HG03139 (cell line): ENCODE results near the gene HDAC4.

Experiments
- ATAC-seq: cut with Tn5 transposase; IDR thresholded peaks from one replicate; pipeline ENCODE4 v1.9.1; 2021; ENCODE audit not compliant: unreplicated experiment

The HDAC4 gene

GRCh38 chr2:239148495-239149200 is 252.2 kb downstream of the HDAC4 start:
- no peak for ATAC-seq

- no peak for ATAC-seq
These were observed 253.4 kb downstream of the HDAC4 start for GRCh38 chr2:239147376-239147775.

GRCh38 chr2:239146741-239147181 is 254.1 kb downstream of the HDAC4 start:
- ATAC-seq, result no peak

GRCh38 chr2:239146011-239146641 is 254.7 kb downstream of the HDAC4 start:
- no peak for ATAC-seq

GRCh38 chr2:239145601-239146000 is 255.2 kb downstream of the HDAC4 start:
- no peak for ATAC-seq

- ATAC-seq, result no peak
These were observed 255.7 kb downstream of the HDAC4 start for GRCh38 chr2:239145106-239145505.

GRCh38 chr2:239144713-239144999 is 256.2 kb downstream of the HDAC4 start:
- ATAC-seq, result no peak

GRCh38 chr2:239143858-239144712 is 256.7 kb downstream of the HDAC4 start:
- ATAC-seq, result no peak

- ATAC-seq, result no peak
These were observed 258.0 kb downstream of the HDAC4 start for GRCh38 chr2:239142806-239143205.

GRCh38 chr2:239142296-239142695 is 258.5 kb downstream of the HDAC4 start:
- no peak for ATAC-seq

GRCh38 chr2:239141021-239141760 is 259.6 kb downstream of the HDAC4 start:
- ATAC-seq, result no peak

GRCh38 chr2:239140346-239141020 is 260.3 kb downstream of the HDAC4 start:
- no peak for ATAC-seq

- no peak for ATAC-seq
These were observed 261.3 kb downstream of the HDAC4 start for GRCh38 chr2:239139566-239139965.

- ATAC-seq, result no peak
These were observed 261.7 kb downstream of the HDAC4 start for GRCh38 chr2:239139101-239139500.

- no peak for ATAC-seq
These were observed 262.2 kb downstream of the HDAC4 start for GRCh38 chr2:239138610-239139009.

- no peak for ATAC-seq
These were observed 262.9 kb downstream of the HDAC4 start for GRCh38 chr2:239137898-239138283.

- no peak for ATAC-seq
These were observed 263.5 kb downstream of the HDAC4 start for GRCh38 chr2:239137165-239137897.

GRCh38 chr2:239136762-239137161 is 264.1 kb downstream of the HDAC4 start:
- no peak for ATAC-seq

GRCh38 chr2:239136203-239136602 is 264.6 kb downstream of the HDAC4 start:
- ATAC-seq, result no peak

- ATAC-seq, result no peak
These were observed 265.3 kb downstream of the HDAC4 start for GRCh38 chr2:239135531-239135930.
